Measurements from ENCODE around the gene FUT9.
"Not testable (repeated sequence)": the region's sequence is repeated elsewhere in the genome, so short reads cannot be mapped to it uniquely, and the experiment has no call there.

Gene FUT9

DNA sequence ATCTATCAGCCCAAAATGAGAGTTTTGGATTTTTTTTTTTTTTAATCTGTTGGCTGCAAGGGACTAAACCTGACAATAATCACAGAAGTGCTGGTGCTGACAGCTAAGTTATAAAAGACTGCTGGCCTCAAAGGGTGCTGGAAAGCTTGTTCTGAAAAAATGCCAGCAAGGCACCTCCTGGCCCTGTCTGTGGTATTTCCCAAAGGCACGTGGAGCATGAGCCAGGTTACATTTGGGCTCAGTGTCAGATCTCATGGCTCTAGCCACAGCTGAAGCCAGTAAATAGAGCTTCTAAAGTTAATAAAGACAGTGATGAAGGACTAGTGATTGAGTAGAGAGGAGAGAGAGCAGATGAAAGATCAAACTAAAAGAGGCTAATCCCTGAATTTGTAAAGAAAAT, 178.9 kb downstream of the FUT9 start:
- no peak for DNase-seq

DNA sequence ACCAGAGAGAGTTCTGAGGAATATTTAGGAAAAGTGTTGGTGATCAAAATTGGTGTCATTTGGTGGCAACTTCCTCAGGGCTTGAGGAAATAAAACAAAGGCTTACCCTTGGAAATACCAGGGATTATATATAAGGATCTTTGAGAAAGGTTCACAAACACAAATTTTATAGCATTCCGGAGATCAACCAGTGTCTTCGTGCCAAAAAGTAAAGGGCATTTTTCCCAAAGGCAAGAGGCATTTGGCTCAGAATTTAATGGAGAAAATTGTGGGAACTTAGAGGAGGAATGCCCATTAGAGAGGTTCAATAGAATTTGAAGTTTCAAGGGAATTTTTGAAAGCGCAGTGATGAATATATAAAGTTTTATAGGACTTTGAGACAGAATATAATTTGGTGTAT, 179.5 kb downstream of the FUT9 start:
- no peak for DNase-seq

DNA sequence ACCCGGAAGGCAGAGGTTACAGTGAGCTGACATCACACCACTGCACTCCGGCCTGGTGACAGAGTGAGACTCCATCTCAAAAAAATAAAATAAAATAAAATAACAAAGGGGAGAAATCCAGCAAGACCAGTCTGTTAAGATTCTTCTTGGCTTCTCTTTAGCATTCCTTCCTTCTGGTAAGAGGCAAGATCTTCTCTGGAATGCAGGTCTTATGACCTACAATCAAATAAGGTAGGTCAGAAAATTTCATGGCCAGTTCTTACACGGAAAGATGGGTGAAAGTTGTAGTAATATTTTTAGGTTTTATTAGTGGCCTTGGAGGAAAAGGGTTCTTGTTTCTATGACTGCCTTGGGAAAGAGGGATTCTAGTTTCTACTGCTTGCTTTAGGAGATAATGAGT, 180.9 kb downstream of the FUT9 start:
- no peak for DNase-seq

DNA sequence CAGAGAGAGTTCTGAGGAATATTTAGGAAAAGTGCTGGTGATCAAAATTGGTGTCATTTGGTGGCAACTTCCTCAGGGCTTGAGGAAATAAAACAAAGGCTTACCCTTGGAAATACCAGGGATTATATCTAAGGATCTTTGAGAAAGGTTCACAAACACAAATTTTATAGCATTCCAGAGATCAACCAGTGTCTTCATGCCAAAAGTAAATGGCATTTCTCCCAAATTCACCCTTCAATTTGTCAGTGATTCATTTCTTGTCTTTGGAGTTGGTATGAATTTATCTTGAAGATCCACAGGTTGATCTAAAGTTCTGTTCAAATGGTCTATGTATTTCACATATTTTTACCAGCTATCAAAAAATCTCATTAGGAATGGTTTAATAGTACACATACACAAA, 181.5 kb downstream of the FUT9 start:
- DNase-seq: no peak

DNA sequence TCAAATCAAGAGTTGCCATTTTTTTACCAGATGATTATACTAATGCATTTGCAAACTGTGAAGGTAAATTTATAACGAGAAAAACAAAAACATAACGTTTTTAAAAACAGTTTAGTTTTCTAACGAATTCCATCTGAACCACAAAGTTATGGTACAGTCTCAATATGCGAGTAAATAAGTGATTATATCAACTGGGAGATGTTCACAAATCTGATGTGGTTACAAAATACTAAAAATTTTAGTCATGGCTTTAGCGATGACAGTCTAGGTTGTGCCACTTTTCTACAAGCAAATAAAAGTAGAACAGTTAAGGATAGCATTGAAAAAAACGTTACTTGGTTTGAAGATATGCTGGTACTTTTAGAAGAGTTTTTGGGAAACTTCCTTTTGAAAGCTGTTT, 186.8 kb downstream of the FUT9 start:
- no peak for DNase-seq

DNA sequence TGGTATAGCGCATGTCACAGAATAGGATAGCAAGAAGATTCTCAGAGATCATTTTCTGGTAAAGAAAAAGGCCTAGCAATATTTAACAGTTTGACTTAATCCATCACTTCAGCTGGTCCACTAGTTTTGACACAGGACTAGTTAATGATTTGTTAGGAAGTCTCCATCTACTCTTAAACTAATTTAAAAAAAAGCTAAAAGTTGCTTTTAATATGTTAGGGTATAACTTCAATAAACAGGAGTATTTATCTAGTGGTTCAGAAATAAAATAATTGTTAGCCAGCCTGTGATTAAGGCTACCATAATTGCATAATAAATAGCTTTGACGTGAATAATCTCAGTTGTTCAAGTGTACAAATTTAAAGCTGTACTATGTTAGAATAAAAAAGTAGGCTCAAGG, 195.6 kb downstream of the FUT9 start:
- no peak for DNase-seq

DNA sequence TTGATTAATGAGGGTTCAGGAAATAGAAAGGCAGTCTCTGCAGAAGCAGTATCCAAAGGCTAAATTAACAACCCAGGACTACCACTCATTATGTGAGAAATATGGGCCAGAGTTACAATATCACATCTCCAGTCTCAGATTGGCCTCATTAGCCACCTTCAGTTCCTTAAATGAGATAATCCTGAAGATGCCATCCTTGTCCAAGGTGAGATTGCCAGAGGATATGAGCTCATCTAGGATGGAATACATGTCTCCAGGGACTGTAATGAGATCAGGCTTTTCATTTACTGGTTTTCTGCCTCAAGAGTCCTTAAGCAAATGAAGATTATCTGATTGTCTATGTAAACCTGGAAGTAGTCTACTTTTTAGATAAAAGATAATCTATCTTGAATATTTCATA, 196.3 kb downstream of the FUT9 start:
- DNase-seq: no peak

DNA sequence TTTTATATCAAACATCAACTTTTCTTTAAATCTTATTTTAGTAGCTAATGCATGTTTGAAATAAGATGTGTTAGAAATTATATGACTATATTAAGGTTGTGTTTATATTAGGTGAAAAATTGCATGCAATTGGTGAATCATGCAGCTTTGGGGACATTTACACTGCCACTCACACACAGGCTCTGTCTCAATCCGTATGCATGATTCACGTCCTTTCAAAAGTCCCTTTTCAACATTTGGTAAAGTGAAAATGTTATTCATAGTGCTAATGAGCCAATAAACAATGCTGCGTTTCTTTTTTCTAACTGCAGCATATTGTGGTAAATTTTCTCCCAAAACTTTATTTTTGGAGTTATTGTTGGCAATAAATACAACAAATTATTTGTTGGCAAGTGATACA, 198.0 kb downstream of the FUT9 start:
- DNase-seq: no peak

DNA sequence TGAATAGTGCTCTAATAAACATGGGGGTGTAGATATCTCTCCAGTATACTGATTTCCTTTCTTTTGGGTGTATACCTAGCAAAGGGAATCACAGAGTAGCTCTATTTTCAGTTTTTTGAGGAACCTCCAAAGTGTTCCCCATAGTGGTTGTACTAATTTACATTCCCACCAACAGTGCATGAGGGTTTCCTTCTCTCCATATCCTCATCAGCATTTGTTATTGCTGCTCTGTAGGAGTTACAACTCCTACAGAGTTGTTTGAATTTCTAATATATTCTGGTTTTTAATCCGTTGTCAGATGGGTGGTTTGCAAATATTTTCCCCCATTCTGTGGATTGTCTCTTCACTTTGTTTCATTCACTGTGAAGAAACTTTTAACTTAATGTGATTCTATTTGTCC, 207.9 kb downstream of the FUT9 start:
- DNase-seq: no peak

DNA sequence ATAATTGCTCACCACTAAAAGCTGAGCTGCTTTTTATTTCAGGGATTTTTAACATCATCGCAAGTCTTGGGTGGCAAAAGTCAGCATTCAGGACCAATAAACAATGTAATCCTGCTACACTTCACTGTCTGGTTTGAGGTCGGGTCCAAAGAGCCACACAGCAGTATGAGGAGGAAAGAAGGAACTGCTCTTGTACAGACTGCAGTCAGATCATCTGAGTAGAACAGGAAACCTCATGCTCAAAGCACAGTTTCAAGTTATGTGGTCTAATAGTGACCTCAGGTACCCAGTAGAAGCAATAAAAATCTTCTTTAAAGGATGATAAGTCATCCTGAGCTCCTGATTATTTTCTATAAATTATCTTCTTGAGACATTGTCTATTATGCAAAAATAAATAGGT, 211.4 kb downstream of the FUT9 start:
- no peak for DNase-seq

DNA sequence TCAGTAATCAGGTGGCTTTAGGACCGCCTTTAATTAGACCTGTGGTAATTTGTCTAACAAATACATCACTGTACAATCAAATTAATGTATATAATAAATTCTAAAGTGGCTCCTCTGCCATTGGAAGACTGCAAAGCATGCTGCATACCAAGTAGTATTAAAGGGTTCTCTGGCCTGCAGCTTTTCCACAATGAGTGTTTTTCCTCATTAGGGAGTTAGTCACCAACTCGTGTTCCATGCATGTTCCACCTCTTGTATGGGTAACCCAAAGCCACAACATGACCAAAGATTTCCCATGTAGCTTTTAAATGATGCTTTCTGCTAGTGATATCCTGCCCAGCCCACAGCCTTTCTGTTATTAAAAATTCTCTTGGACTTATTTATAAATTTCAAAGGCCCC, 218.7 kb downstream of the FUT9 start:
- no peak for DNase-seq

DNA sequence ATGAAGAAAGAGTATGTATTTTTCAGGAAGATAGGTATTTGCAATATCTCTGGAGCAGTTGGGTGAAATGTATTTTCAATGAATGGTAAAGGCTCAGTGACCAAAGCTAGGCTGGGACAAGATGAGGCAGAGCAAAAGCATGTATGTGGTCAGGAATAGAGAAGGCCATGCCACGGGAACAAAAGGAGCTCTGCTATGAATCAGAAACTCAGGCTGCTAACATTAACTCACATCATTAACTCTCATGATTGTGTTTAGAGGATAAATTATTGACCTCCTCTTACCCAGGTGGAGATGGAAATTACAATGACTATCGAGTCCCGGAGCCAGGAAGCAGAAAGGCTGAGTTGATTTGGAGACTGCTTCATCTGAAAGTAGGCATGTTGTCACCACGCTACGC, 220.2 kb downstream of the FUT9 start:
- DNase-seq: no peak

DNA sequence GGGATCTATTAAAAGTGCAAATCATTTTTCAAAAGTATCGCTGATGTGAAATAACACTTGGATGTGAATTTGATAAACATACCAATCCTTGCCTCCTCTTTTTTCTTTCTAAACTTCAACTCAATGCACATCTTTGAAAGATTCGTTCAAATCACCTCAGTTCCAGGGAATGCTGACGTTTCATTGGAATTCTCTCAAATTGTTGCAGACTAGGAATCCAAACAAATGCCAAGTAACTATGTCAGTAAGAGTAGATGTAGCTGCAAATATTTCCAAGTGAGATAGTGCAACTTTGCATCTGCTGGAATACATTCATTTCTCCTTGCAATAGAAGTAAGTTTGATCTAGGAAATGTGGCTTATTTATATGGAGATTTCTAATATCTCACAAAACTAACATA, 220.7 kb downstream of the FUT9 start:
- DNase-seq: no peak

DNA sequence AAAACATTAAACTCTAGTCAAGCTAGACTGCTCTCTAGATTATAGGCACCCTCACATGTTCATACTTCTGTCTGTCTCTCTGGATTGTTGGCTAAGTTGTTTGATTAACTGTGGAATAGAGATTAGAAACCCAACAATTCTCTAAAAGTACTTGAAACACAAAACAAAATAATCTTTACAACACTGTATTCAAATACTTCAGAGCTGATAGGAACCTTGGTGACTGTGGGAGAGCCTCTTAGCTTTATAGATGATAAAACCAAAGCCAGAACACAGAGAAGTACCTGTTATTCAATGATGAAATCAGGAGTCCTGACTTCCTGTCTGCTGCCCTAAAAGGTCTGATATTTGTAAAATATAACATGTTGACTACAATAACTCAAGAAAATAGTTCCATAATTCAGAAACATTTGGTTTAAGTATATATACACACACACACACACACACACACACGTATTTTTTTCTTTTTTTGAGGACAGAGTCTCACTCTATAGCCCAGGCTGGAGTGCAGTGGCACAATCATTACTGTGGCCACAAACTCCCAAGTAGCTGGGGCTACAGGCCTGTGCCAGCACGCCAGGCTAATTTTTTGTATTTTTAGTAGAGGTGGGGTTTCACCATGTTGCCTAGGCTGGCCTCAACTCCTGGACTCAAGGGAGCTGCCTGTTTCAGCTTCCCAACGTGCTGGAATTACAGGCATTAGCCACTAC, 222.0 kb downstream of the FUT9 start:
- no peak for DNase-seq

DNA sequence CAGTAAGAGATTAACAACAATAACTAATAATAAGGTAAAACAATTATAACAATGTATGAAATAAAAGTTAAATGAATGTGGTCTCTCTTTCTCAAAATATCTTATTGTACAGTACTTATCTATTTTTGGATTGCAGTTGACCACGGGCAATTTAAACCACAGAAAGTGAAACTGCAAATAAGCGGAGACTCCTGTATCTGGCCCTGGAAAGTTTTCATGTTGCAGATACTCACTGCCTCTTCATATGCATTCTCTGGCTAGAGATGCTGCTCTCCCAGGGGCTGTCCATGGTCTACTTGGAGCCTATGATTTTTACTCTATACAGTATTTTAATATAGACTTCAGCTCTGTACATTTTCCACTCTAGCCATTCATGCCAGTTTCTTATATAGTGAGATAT, 230.8 kb downstream of the FUT9 start:
- no peak for DNase-seq

DNA sequence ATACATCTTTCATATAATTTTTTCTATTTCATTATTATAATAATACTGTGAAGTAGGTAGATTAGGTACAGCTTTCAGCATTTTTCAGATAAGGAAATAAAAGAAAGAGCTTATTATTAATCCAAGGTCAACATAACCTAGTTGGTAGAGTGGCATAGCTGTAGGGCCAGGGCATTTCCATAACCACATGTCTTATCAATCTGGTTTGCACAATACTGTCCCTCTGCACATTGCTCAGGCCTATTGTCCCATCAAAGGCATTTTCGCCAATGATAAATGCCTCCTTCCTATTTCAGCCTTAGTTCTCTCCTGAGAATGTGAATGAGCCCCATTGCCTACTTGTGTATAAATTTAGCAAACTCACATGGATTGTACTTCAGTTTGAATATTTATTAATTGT, 234.0 kb downstream of the FUT9 start:
- no peak for DNase-seq

DNA sequence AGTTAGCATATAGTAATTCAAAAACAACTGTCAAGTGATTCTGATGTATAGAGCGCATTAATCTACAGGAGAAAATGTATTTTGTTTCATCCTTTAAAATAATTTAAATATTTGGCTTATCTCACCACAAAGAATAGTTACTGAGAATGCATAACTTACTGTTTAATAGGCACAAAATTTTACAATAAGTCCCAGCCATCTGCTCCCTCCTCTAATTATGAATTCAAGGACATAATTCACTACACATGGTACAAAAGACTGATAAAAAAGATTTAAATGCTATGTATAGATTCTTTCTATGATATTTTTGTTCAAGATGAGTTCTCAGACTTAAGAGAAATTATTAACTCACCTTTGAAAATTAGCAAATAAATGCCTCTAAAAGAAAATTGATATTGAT, 242.0 kb downstream of the FUT9 start:
- no peak for DNase-seq

DNA sequence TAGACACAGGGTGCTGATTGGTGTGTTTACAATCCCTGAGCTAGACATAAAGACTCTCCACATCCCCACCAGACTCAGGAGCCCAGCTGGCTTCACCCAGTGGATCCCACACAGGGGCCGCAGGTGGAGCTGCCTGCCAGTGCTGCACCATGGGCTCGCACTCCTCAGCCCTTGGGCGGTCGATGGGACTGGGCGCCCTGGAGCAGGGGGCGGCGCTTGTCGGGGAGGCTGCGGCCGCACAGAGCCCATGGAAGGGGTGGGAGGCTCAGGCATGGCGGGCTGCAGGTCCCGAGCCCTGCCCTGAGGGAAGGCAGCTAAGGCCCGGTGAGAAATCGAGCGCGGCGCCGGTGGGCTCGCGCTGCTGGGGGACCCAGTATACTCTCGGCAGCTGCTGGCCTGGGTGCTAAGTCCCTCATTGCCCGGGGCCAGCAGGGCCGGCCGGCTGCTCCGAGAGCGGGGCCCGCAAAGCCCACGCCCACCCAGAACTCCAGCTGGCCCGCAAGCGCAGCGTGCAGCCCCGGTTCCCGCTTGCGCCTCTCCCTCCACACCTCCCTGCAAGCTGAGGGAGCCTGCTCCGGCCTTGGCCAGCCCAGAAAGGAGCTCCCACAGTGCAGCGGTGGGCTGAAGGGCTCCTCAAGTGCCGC, 245.1 kb downstream of the FUT9 start:
- DNase-seq: not testable (repeated sequence)
